Right cardiac atrium (tissue), 5 donors: ENCODE results near the gene EFNA3. TPM values are rescaled to one million over a fixed set of nuclear protein-coding genes. Genes with fewer than 3 reads are reported as not detected.

ENCODE experiments used
- ATAC-seq, 2 donors: fragments of 200-7000 bp; cut with Tn5 transposase; one replicate each; pipeline versions ENCODE4 v1.8.0 to v1.9.1; 2020; ENCODE audit warnings: moderate library complexity in 2 of 2, mild to moderate bottlenecking in 1 of 2
- DNase-seq, 3 donors: peaks; one replicate each; pipeline ENCODE4 v3.0.0-alpha.2; 2020
- H3K27ac ChIP-seq: one replicate; pipeline ENCODE4 v1.5.1; 2013; ENCODE audit warnings: mild to moderate bottlenecking, low read length, control low read depth, moderate library complexity
- H3K27me3 ChIP-seq: one replicate; pipeline ENCODE4 v1.6.1; 2013; ENCODE audit not compliant: control insufficient read depth, insufficient read depth
- H3K4me1 ChIP-seq: one replicate; pipeline ENCODE4 v1.6.1; 2013; ENCODE audit warnings: low read length; ENCODE audit not compliant: control insufficient read depth, insufficient read depth
- H3K4me3 ChIP-seq: one replicate; pipeline ENCODE4 v1.5.1; 2013; ENCODE audit warnings: low read length, control low read depth
- H3K9me3 ChIP-seq: one replicate; pipeline ENCODE4 v1.6.1; 2013; ENCODE audit warnings: low read length; ENCODE audit not compliant: control insufficient read depth
- WGBS: extraction: QIAGEN DNeasy Blood & Tissue Kit; methylation state at CpG from one replicate; pipeline ENCODE4 v1.1.7; 2013; 5-methylcytosine and 5-hydroxymethylcytosine counted together
- intact Hi-C, 4 donors: fragments of 100-400 bp; cut with DNase I; formaldehyde crosslinking; loops; one replicate each; pipeline versions ENCODE4 v1.11.0 to v1.14.0; 2022 to 2023
- long read RNA-seq, 4 donors: library from polyadenylated mRNA; unstranded; transcript quantifications; one replicate each; pipeline ENCODE4 v2.0.0, GENCODE V29; 2020 to 2021
- polyA plus RNA-seq: library from polyadenylated mRNA; stranded (reverse); fragments of 200-250 nt; gene quantifications from one replicate; pipeline ENCODE4 v1.2.3, GENCODE V29; 2013
- total RNA-seq, 4 donors: library from RNA; stranded (reverse); fragmentation: NEBNext Ultra II Directional; extraction: Animal tissue kit (Norgen Biotek cat#: 25700); gene quantifications; one replicate each; pipeline ENCODE4 v1.2.1, GENCODE V29; 2021
- donor health status: healthy with polysubstance abuse.
- donor health status: DM: no; HTN: yes; CAD: no.
- donor health status: DM: no; HTN: no; CAD: no.
- donor health status: DM: no; HTN: yes; CAD: no; lungs with severe emphysema.
- donor health status: DM: yes; HTN: yes; CAD: no.

Gene EFNA3
- 1 to 10 TPM in 3 of 4 donors, under 1 TPM in 1; 0.78 to 1.9 (median 1.2) TPM for total RNA-seq
- polyA plus RNA-seq, result 1.1 TPM
- long read RNA-seq, donor 1, partial matches to known transcripts, result 3 of 4 reads
- long read RNA-seq, donor 1, other reads (novel, unspliced or antisense), result 0 of 4 reads
- long read RNA-seq, donor 2, partial matches to known transcripts, result 1 of 2 reads
- long read RNA-seq, donor 2, other reads (novel, unspliced or antisense), result 1 of 2 reads
- long read RNA-seq, donor 3, partial matches to known transcripts, result 1 of 2 reads
- long read RNA-seq, donor 3, other reads (novel, unspliced or antisense), result 0 of 2 reads
- long read RNA-seq, donor 4, partial matches to known transcripts, result 1 of 1 reads
- long read RNA-seq, donor 4, other reads (novel, unspliced or antisense), result 0 of 1 reads

DNA sequence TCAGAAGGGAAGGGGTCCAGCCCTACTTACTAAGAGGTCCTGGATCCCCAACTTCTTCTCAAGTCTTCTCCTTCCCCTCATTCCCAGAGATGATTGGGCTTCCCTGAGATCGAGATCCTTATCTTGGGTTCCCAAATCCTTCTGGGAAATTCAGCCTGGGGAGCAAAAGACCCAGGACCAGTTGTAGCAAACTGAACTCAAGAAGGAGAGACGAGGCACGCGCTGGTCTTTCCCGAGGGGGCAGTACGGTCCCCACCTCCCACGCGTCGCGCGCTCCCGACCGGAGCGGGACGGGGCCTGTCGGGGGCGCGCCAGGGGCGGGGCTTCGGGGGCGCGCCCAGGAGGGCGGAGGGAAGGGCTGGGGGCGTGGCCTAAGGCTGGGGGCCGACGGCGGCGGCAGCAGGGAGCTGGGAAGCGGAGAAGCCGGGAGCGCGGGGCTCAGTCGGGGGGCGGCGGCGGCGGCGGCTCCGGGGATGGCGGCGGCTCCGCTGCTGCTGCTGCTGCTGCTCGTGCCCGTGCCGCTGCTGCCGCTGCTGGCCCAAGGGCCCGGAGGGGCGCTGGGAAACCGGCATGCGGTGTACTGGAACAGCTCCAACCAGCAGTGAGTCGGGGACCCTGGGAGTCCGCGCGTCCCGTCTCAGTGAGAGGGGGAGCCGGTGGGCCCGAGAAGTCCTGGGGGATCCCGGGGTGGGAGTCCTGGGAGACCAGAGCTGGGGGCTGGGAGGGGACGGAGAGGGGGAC is at the start of gene EFNA3:
EFNA3 (plus strand) TSS at position 369 of the 741 bp plus-strand sequence; CDS start at position 474, 105 bp downstream.
- peak within 1 kb of the TSS; percentile 43 for H3K4me3 ChIP-seq

GRCh38 chr1:155029513-155030242 is 49.0 kb upstream of the EFNA3 start:
- intact Hi-C loops, result no loop called here
- Histone ChIP-seq H3K4me3 (no peak overlapping the region), H3K27me3 (no peaks in the 10 kb centered on the region), H3K9me3 (no peaks in the 10 kb centered on the region), H3K27ac (no peak overlapping the region), H3K4me1 (no peaks in the 10 kb centered on the region)
- WGBS, result 82% methylated on average over 16 of the region's 16 CpGs
- DNase-seq, result peak in 1 of 3 donors; percentile 48
- no peak for ATAC-seq

More for the DNA sequence above, at the start of gene EFNA3:
- Histone ChIP-seq H3K27ac (no peak within 1 kb of the TSS), H3K4me1 (peaks cover 3% of the 10 kb centered on the region), H3K27me3 (no peaks in the 10 kb centered on the region), H3K9me3 (no peaks in the 10 kb centered on the region)
- ATAC-seq (peak; percentile 78 to 83), DNase-seq (peak; percentile 82 to 92 (median 90))
- intact Hi-C loops, result loop anchor here in 1 of 4 donors (10.0 kb wide), 1 partner anchor 524 kb away; the partner anchor contains the start of gene UBE2Q1
- under 1% methylated on average over 57 of the region's 59 CpGs for WGBS

DNA sequence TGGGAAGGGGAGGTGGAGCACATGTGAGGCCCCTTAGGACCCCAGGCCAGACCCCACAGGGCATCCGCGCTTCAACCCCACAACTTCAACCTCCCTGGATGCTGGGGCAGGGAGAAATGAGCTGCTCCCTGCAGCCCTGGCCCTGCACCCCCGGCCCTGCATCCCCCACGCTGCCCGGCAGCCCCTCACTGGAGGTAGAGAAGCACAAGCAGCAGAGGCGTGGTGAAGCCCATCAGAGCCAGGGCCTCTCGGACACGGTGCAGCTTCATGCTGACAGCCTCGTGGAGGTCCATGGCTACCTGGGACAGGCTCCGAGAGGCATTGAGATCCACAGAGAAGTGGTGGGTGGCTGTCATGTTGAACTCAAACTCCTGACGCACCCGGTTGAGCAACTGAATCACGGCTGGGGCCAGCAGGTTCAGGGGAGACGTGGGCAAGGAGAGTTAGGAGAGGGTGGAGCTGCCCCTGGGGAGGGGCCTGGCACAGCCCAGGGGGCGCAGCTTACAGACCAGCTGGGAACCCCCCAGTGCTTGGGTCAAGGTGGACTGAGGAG is 48.3 kb upstream of the EFNA3 start:
- H3K27ac ChIP-seq, result no peak overlapping the region
- H3K4me1 ChIP-seq, result no peaks in the 10 kb centered on the region
- WGBS, result 85% methylated on average over 15 of the region's 15 CpGs
- no peaks in the 10 kb centered on the region for H3K27me3 ChIP-seq
- intact Hi-C loops, result no loop called here
- H3K4me3 ChIP-seq, result no peak overlapping the region
- no peaks in the 10 kb centered on the region for H3K9me3 ChIP-seq
- DNase-seq (peak in 1 of 3 donors; percentile 35), ATAC-seq (no peak)

- Histone ChIP-seq H3K9me3 (no peaks in the 10 kb centered on the region), H3K4me3 (no peak overlapping the region), H3K4me1 (no peaks in the 10 kb centered on the region), H3K27me3 (no peaks in the 10 kb centered on the region), H3K27ac (no peak overlapping the region)
- no peak for DNase-seq
- WGBS, result 81% methylated on average over 11 of the region's 11 CpGs
- ATAC-seq, result no peak
- intact Hi-C loops, result no loop called here
Observed at GRCh38 chr1:155030899-155031298, 47.7 kb upstream of the EFNA3 start.

DNA sequence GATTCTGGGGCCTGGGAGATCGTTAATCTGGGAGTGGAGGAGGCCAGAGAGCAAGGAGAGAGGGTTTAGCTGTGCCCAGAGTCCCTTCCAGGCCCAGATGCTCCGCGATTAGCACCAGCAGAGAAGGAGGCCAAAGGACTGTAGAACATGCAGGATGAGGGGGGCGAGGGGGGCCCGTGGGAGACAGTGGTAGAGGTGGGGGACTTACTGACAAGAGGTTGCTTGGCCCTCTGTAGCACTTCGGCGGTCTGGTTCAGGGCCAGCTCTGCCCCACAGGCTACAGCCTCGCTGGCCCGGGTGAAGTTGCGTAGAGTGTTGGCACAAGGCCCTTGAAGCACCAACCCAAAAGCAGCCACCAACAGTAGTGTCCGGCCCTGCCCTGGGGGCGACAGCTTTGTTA is 45.8 kb upstream of the EFNA3 start:
- intact Hi-C loops, result no loop called here
- no peak overlapping the region for H3K27ac ChIP-seq
- H3K4me3 ChIP-seq, result no peak overlapping the region
- H3K4me1 ChIP-seq, result no peaks in the 10 kb centered on the region
- 88% methylated on average over 12 of the region's 12 CpGs for WGBS
- ATAC-seq, result no peak
- peak in 1 of 3 donors; percentile 23 for DNase-seq
- H3K27me3 ChIP-seq, result no peaks in the 10 kb centered on the region
- no peaks in the 10 kb centered on the region for H3K9me3 ChIP-seq

GRCh38 chr1:155033524-155033923 is 45.1 kb upstream of the EFNA3 start, which contains the start of the genes DCST1 and DCST2:
Gene DCST1 (plus strand): TSS chr1:155033824. CDS start chr1:155034037, 213 bp downstream.
Gene DCST2 (minus strand): TSS chr1:155033781. CDS start chr1:155033701, 80 bp downstream.
- no peaks in the 10 kb centered on the region for H3K4me1 ChIP-seq
- intact Hi-C loops, result no loop called here
- H3K27ac ChIP-seq, result no peak within 1 kb of the TSS
- ATAC-seq, result no peak
- DNase-seq, result peak in 1 of 3 donors; percentile 28
- no peak within 1 kb of the TSS for H3K4me3 ChIP-seq
- no peaks in the 10 kb centered on the region for H3K9me3 ChIP-seq
- WGBS, result 93% methylated on average over 9 of the region's 9 CpGs
- H3K27me3 ChIP-seq, result no peaks in the 10 kb centered on the region

DNA sequence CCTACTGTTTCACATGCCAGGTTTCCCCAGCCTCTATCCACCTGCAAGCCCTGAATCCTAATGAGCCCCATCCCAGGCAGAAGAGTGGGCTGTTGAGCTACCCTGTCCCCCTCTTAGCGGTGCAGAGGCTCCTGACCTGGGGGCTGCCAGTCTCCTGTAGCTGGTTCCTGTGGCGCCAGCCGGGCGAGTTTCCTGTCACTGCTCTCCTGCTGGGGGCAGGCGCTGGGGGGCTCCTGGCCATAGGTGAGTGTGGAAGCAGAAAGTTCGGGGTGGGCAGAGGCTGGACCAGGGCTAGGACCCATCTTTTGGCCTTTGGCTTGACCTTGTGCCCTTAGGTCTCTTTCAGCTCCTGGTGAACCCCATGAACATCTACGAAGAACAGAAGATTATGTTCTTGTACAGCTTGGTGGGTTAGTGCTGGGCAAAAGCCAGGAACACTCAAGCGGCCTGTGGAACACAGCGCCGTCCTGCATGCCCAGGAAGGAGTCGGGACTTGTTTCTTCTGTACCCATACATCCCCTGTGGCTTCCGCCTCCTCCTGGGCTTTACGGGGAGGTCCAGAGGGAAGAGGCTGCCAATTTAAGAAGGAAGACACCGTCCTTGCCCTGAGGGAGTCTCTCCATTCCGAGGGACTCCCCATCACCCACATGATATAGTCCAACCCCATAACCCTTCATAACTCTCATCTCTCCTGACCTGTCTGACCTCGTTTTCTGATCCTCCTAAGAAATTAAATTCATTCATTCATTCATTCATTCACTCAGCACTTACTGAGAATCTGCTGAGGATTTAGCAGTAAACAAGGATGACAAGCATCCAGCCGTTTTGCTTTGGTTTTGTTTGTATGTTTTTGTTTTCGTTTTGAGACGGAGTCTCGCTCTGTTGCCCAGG is 44.1 kb upstream of the EFNA3 start:
- no peaks in the 10 kb centered on the region for H3K27me3 ChIP-seq
- intact Hi-C loops, result no loop called here
- WGBS, result 82% methylated on average over 20 of the region's 20 CpGs
- DNase-seq (peak in 1 of 3 donors; percentile 14), ATAC-seq (no peak)
- no peak overlapping the region for H3K27ac ChIP-seq
- H3K4me3 ChIP-seq, result no peak overlapping the region
- peaks cover 4% of the 10 kb centered on the region for H3K4me1 ChIP-seq
- no peaks in the 10 kb centered on the region for H3K9me3 ChIP-seq

DNA sequence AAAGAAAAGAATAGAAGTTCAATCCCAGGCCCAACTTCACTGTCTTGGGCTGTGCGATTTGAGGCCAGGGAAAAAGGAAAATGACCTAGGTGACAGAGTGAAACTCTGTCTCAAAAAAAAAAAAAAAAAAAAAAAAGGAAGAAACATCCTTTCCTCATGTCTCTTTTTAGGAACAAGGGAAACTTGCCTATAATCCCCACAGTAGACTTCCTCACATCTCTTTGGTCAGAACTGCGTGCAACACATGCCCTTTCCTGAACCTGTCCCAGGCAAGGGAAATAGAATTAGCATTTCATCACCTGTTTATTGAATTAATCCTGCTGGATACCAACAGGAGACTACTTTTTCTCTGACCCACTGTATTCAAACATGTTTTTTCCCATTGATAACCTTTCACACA is 42.7 kb upstream of the EFNA3 start:
- no peaks in the 10 kb centered on the region for H3K27me3 ChIP-seq
- H3K9me3 ChIP-seq, result no peaks in the 10 kb centered on the region
- 70% methylated on average over 2 of the region's 2 CpGs for WGBS
- H3K27ac ChIP-seq, result no peak overlapping the region
- ATAC-seq, result no peak
- DNase-seq, result no peak
- peaks cover 4% of the 10 kb centered on the region for H3K4me1 ChIP-seq
- H3K4me3 ChIP-seq, result no peak overlapping the region
- intact Hi-C loops, result no loop called here

- Histone ChIP-seq H3K9me3 (no peaks in the 10 kb centered on the region), H3K27me3 (no peaks in the 10 kb centered on the region), H3K27ac (no peak overlapping the region), H3K4me3 (no peak overlapping the region), H3K4me1 (peaks cover 4% of the 10 kb centered on the region)
- whole genome bisulfite sequencing, result 86% methylated on average over 3 of the region's 3 CpGs
- intact Hi-C loops, result no loop called here
- DNase-seq, result peak in 1 of 3 donors; percentile 10
- no peak for ATAC-seq
Observed at GRCh38 chr1:155037043-155037442, 41.6 kb upstream of the EFNA3 start.
